OCI-LY7 (cell line): Measurements from ENCODE around the gene TPRG1L. TPM values are rescaled to one million over a fixed set of nuclear protein-coding genes. Genes with fewer than 3 reads are reported as not detected.

Experiments used
- BruUV-seq: library from RNA; stranded (reverse); fragments of 400-500 nt; replicated peaks from 2 replicates; lab custom pipeline; 2021; lab: Mats Ljungman, UMichigan
- CTCF ChIA-PET: fragments of 300-600 bp; sonication (Branson Sonifier 250); formaldehyde crosslinking; loops from one replicate; lab custom pipeline; 2022; ENCODE audit warnings: antibody characterized with exemption; ENCODE audit not compliant: unreplicated experiment; lab: Charles Lee
- POLR2A ChIA-PET: fragments of 300-600 bp; sonication (Branson Sonifier 250); formaldehyde crosslinking; loops from one replicate; lab custom pipeline; 2022; ENCODE audit warnings: antibody characterized with exemption; lab: Charles Lee
- DNase-seq: peaks from one replicate; pipeline ENCODE4 v3.0.0-alpha.2; 2015; ENCODE audit warnings: low spot score
- H2AFZ ChIP-seq: fragments of 200-600 bp; sonication (generic), shearing (Covaris generic); 2 replicates; pipeline ENCODE4 v1.6.1; 2014; ENCODE audit warnings: mild to moderate bottlenecking, antibody characterized with exemption, low read length, moderate library complexity
- H3K27ac ChIP-seq: fragments of 200-600 bp; sonication (generic); 2 replicates; pipeline ENCODE4 v1.5.1; 2014; ENCODE audit warnings: mixed run types, low read depth, mild to moderate bottlenecking, moderate library complexity, low read length, inconsistent platforms; ENCODE audit not compliant: poor library complexity, severe bottlenecking
- H3K36me3 ChIP-seq: fragments of 200-600 bp; sonication (generic); 2 replicates; pipeline ENCODE4 v1.6.1; 2014; ENCODE audit warnings: mild to moderate bottlenecking, antibody characterized with exemption, low read length, moderate library complexity, mixed read lengths; ENCODE audit not compliant: insufficient read depth
- H3K4me1 ChIP-seq: fragments of 200-600 bp; sonication (generic); 2 replicates; pipeline ENCODE4 v1.5.1; 2014; ENCODE audit warnings: mild to moderate bottlenecking, low read length; ENCODE audit not compliant: insufficient read depth, poor library complexity, severe bottlenecking
- H3K4me2 ChIP-seq: fragments of 200-600 bp; sonication (generic); 2 replicates; pipeline ENCODE4 v1.6.1; 2014; ENCODE audit warnings: mild to moderate bottlenecking, low read length
- H3K4me3 ChIP-seq: fragments of 200-600 bp; sonication (generic); 2 replicates; pipeline ENCODE4 v1.5.1; 2014; ENCODE audit warnings: mild to moderate bottlenecking, low read depth, low read length; ENCODE audit not compliant: poor library complexity, severe bottlenecking
- H3K79me2 ChIP-seq: fragments of 200-600 bp; sonication (generic); 2 replicates; pipeline ENCODE4 v1.6.1; 2016; ENCODE audit warnings: low read depth, mild to moderate bottlenecking, low read length, moderate library complexity, mixed read lengths; ENCODE audit not compliant: insufficient read depth
- H3K9me2 ChIP-seq: fragments of 200-600 bp; sonication (generic); 2 replicates; pipeline ENCODE4 v1.6.1; 2016; ENCODE audit warnings: mild to moderate bottlenecking, low read length, mixed read lengths; ENCODE audit not compliant: insufficient read depth
- H3K9me3 ChIP-seq: fragments of 200-600 bp; sonication (generic); 2 replicates; pipeline ENCODE4 v1.6.1; 2014; ENCODE audit warnings: mild to moderate bottlenecking, mixed run types, low read length, mixed read lengths
- H4K20me1 ChIP-seq: fragments of 200-600 bp; sonication (generic); 2 replicates; pipeline ENCODE4 v1.6.1; 2014; ENCODE audit warnings: mild to moderate bottlenecking, antibody characterized with exemption, low read length, moderate library complexity, mixed read lengths; ENCODE audit not compliant: insufficient read depth
- EZH2phosphoT487 ChIP-seq: fragments of 200-600 bp; sonication (generic); IDR thresholded peaks from 2 replicates; pipeline ENCODE4 v1.6.1; 2018; ENCODE audit warnings: low read depth, borderline replicate concordance, mild to moderate bottlenecking, mixed run types, antibody characterized with exemption, low read length, moderate library complexity, mixed read lengths
- intact Hi-C: fragments of 100-400 bp; cut with micrococcal nuclease; formaldehyde crosslinking; loops from one replicate; pipeline ENCODE4 v1.10.0; 2022; ENCODE audit not compliant: unreplicated experiment
- total RNA-seq, 2 experiments: library from RNA; depleted of rRNA in 1 of 2; stranded (reverse); fragments of >200 nt in 1 of 2; shearing (Covaris generic) in 1 of 2; gene quantifications; 2 replicates each; pipeline ENCODE4 v1.2.3, GENCODE V29; 2014 to 2022
- TF ChIP-seq, protein P1 (sequence below): fragments of 200-600 bp; sonication (generic); conservative IDR thresholded peaks from 2 replicates; pipeline ENCODE4 v1.5.1; 2014; ENCODE audit warnings: mild to moderate bottlenecking, antibody characterized with exemption, low read length, moderate library complexity, mixed read lengths

The TPRG1L gene
- total RNA-seq, 2 experiments from 2014 or later = 3.1 to 6.8 TPM

DNA sequence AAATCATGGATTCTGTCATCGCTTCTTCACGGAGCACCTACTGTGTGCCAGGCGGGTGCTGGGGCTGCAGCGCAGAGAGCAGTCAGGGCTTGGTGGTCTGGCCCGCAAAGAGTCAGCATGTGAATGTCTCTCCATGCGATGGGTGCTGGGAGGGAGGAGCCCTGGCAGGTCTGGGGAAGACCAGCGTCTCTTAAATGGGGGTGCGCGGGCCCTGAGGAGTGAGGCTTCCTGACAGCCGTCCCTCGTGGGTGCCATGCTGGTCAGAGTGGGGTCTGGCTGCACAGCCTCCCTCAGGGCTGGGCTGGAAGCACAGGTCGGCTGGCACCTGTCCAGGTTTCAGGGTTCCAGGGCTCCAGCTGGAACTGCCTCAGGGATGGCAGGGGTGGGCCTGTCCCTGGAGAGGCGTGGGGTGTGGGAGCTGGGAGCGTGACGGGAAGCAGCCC is 46.0 kb downstream of the TPRG1L start:
- no TSS peak for BruUV-seq
- Histone ChIP-seq H4K20me1 (no peaks in the 10 kb centered on the region), H3K79me2 (no peaks in the 10 kb centered on the region), H2AFZ (no peak overlapping the region), H3K9me3 (no peaks in the 10 kb centered on the region), H3K9me2 (no peaks in the 10 kb centered on the region), H3K27ac (no peak overlapping the region), H3K4me2 (no peak overlapping the region), H3K4me1 (peaks cover 31% of the 10 kb centered on the region), H3K4me3 (no peak overlapping the region), H3K36me3 (no peaks in the 10 kb centered on the region)
- ChIA-PET CTCF (no interaction called here), POLR2A (no interaction called here)
- intact Hi-C loops = no loop called here
- no peak for TF ChIP-seq EZH2phosphoT487
- TF ChIP-seq, protein P1, sequence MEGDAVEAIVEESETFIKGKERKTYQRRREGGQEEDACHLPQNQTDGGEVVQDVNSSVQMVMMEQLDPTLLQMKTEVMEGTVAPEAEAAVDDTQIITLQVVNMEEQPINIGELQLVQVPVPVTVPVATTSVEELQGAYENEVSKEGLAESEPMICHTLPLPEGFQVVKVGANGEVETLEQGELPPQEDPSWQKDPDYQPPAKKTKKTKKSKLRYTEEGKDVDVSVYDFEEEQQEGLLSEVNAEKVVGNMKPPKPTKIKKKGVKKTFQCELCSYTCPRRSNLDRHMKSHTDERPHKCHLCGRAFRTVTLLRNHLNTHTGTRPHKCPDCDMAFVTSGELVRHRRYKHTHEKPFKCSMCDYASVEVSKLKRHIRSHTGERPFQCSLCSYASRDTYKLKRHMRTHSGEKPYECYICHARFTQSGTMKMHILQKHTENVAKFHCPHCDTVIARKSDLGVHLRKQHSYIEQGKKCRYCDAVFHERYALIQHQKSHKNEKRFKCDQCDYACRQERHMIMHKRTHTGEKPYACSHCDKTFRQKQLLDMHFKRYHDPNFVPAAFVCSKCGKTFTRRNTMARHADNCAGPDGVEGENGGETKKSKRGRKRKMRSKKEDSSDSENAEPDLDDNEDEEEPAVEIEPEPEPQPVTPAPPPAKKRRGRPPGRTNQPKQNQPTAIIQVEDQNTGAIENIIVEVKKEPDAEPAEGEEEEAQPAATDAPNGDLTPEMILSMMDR = no peak
- DNase-seq = no peak

DNA sequence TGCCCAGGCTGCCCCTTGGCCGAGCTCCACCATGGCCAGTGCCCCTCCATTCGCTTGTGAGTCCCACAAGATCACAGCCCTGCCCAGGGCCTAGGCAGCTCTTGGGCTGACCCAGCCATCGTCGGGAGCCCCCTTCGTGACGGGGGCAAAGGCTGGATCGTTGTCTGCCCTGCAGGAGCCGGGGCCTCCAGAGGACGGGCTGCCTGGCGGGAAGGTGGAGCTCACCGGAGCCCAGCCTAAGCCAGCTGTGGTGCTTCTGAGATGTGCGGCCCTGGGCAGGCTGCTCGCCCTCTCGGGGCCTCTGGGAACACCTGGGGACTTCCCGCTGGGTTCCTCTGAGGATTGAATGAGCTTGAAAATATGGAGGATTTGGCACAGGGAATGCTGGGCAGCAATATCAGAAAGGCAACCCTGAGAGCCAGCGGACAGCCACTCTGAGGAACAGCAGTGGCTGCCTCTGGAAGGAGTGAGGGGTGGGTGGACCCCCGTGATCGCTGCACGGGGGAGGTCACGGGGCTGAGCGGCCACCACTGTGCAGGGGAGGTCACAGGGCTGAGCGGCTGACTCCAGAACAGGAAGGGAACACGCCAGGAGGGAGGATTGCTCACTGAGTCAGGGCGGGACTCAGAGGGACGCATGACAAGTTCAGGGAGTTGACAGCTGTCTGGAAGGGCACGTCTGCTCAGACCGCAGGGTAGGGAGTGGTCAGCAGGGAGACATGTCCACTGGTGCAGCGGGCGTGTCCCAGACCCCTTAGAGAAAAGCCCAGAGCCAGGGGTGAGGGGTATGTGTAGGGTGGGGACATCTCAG is 46.8 kb downstream of the TPRG1L start:
- TF ChIP-seq EZH2phosphoT487 = no peak
- TF ChIP-seq, protein P1 = no peak
- Histone ChIP-seq H3K4me3 (no peak overlapping the region), H3K36me3 (no peaks in the 10 kb centered on the region), H3K9me2 (no peaks in the 10 kb centered on the region), H3K4me2 (no peak overlapping the region), H3K27ac (no peak overlapping the region), H3K9me3 (no peaks in the 10 kb centered on the region), H3K4me1 (peaks cover 24% of the 10 kb centered on the region), H2AFZ (no peak overlapping the region), H3K79me2 (no peaks in the 10 kb centered on the region), H4K20me1 (no peaks in the 10 kb centered on the region)
- ChIA-PET CTCF (no interaction called here), POLR2A (no interaction called here)
- no peak for DNase-seq
- BruUV-seq = no TSS peak
- intact Hi-C loops = no loop called here
